GM12878 (cell line): ENCODE data around the gene LIMS2. TPM values are rescaled to one million over a fixed set of nuclear protein-coding genes. Genes with fewer than 3 reads are reported as not detected.

Experiments
- ATAC-seq: fragments of 200-7000 bp; cut with Tn5 transposase; 3 replicates; pipeline ENCODE4 v1.9.1; 2020; ENCODE audit warnings: mild to moderate bottlenecking, moderate library complexity
- BruUV-seq: library from RNA; stranded (reverse); fragments of 400-500 nt; replicated peaks from 2 replicates; lab custom pipeline; 2021; lab: Mats Ljungman, UMichigan
- CTCF ChIA-PET: fragments of 300-600 bp; sonication (Branson Sonifier 250); formaldehyde crosslinking; extraction: SDS; loops from one replicate; lab custom pipeline; 2021; ENCODE audit warnings: inconsistent platforms; lab: Yijun Ruan, JAX
- POLR2A ChIA-PET: fragments of 350-600 bp; formaldehyde crosslinking; extraction: SDS; loops from one replicate; lab custom pipeline; 2021; ENCODE audit warnings: inconsistent platforms; lab: Charles Lee
- RAD21 ChIA-PET: fragments of 300-600 bp; sonication (Branson Sonifier 250); formaldehyde crosslinking; loops from one replicate; lab custom pipeline; 2023; ENCODE audit warnings: antibody characterized with exemption; ENCODE audit not compliant: unreplicated experiment; lab: Charles Lee
- SMC1A ChIA-PET: fragments of 300-600 bp; sonication (Branson Sonifier 250); formaldehyde crosslinking; loops from one replicate; lab custom pipeline; 2023; ENCODE audit not compliant: unreplicated experiment, uncharacterized antibody; lab: Charles Lee
- DNase-seq: peaks from one replicate; pipeline ENCODE4 v3.0.0-alpha.2; 2011; ENCODE audit warnings: low read depth, low spot score
- FAIRE-seq: peaks from 3 replicates; lab custom pipeline; 2011; peaks lifted over from hg19 to GRCh38; lab: Jason Lieb, UNC
- H2AFZ ChIP-seq: 2 replicates; pipeline ENCODE4 v1.6.0; 2011; ENCODE audit warnings: low read depth, low read length, control low read depth; ENCODE audit not compliant: control insufficient read depth
- H3K27ac ChIP-seq: 2 replicates; pipeline ENCODE4 v1.5.1; 2011; ENCODE audit warnings: control low read depth; ENCODE audit not compliant: control insufficient read depth, insufficient read depth
- H3K27me3 ChIP-seq, 2 experiments: replicated peaks in 1 of 2; 2 replicates each; pipeline versions ENCODE4 v1.6.0 to v1.6.1; 2011; ENCODE audit warnings: low read length in 1 of 2; ENCODE audit not compliant: control insufficient read depth in 2 of 2, insufficient read depth in 2 of 2
- H3K36me3 ChIP-seq, 2 experiments: 2 replicates each; pipeline ENCODE4 v1.5.1; 2011; ENCODE audit warnings: low read length in 1 of 2; ENCODE audit not compliant: control insufficient read depth in 2 of 2, insufficient read depth in 2 of 2
- H3K4me1 ChIP-seq: 2 replicates; pipeline ENCODE4 v1.6.1; 2011; ENCODE audit warnings: mild to moderate bottlenecking, low read length, moderate library complexity, mixed read lengths; ENCODE audit not compliant: control insufficient read depth, insufficient read depth
- H3K4me2 ChIP-seq: 2 replicates; pipeline ENCODE4 v1.6.0; 2011; ENCODE audit warnings: control low read depth; ENCODE audit not compliant: control insufficient read depth, insufficient read depth
- H3K4me3 ChIP-seq: fragments of 200-600 bp; sonication (generic); 2 replicates; pipeline ENCODE4 v1.5.1; 2016
- H3K79me2 ChIP-seq: 2 replicates; pipeline ENCODE4 v1.6.0; 2011; ENCODE audit warnings: low read length; ENCODE audit not compliant: control insufficient read depth, insufficient read depth
- H3K9ac ChIP-seq: 2 replicates; pipeline ENCODE4 v1.8.0; 2011; ENCODE audit warnings: low read length, control low read depth, mixed read lengths; ENCODE audit not compliant: control insufficient read depth, insufficient read depth
- H3K9me3 ChIP-seq: replicated peaks from 3 replicates; pipeline ENCODE4 v1.5.1; 2011; ENCODE audit warnings: mild to moderate bottlenecking, low read length; ENCODE audit not compliant: control insufficient read depth, insufficient read depth
- H4K20me1 ChIP-seq: 2 replicates; pipeline ENCODE4 v1.6.0; 2011; ENCODE audit not compliant: control insufficient read depth, insufficient read depth
- ASH2L ChIP-seq: fragments of 300-600, 200-600 bp; sonication (generic); IDR thresholded peaks from 2 replicates; pipeline ENCODE4 v1.6.1; 2017; ENCODE audit warnings: low read depth, mild to moderate bottlenecking, borderline replicate concordance
- BCL11A ChIP-seq: IDR thresholded peaks from 2 replicates; pipeline ENCODE4 v1.6.1; 2011; ENCODE audit warnings: low read depth, low read length
- BCLAF1 ChIP-seq: fragments of 450-650 bp; IDR thresholded peaks from 2 replicates; pipeline ENCODE4 v1.6.1; 2017; ENCODE audit warnings: antibody characterized with exemption, mild to moderate bottlenecking, moderate library complexity
- CBFB ChIP-seq: IDR thresholded peaks from 2 replicates; pipeline ENCODE4 v1.6.1; 2016; ENCODE audit warnings: antibody characterized with exemption, low read depth
- CHD1 ChIP-seq: IDR thresholded peaks from 2 replicates; pipeline ENCODE4 v1.6.1; 2012; ENCODE audit warnings: low read depth, low read length, improper control_type of control experiment
- E4F1 ChIP-seq: fragments of 450-650 bp; IDR thresholded peaks from 2 replicates; pipeline ENCODE4 v1.6.1; 2018; ENCODE audit warnings: borderline replicate concordance, mild to moderate bottlenecking; ENCODE audit not compliant: partially characterized antibody
- GATAD2B ChIP-seq: fragments of 450-650 bp; conservative IDR thresholded peaks from 2 replicates; pipeline ENCODE4 v1.6.1; 2017; ENCODE audit warnings: low read depth, mild to moderate bottlenecking, moderate library complexity
- MAX ChIP-seq: IDR thresholded peaks from 2 replicates; pipeline ENCODE4 v1.6.1; 2012; ENCODE audit warnings: low read depth, low read length, improper control_type of control experiment
- NFYB ChIP-seq: IDR thresholded peaks from 2 replicates; pipeline ENCODE4 v1.6.1; 2011; ENCODE audit warnings: low read depth, mild to moderate bottlenecking, low read length, improper control_type of control experiment, moderate library complexity; ENCODE audit not compliant: insufficient read depth
- NR2F1 ChIP-seq: fragments of 450-650 bp; conservative IDR thresholded peaks from 2 replicates; pipeline ENCODE4 v1.6.1; 2017; ENCODE audit warnings: mild to moderate bottlenecking
- PML ChIP-seq: IDR thresholded peaks from 2 replicates; pipeline ENCODE4 v1.6.1; 2012; ENCODE audit warnings: low read length, inconsistent platforms
- POLR2AphosphoS5 ChIP-seq: IDR thresholded peaks from 2 replicates; pipeline ENCODE4 v1.6.1; 2011; ENCODE audit warnings: mild to moderate bottlenecking, low read length, inconsistent platforms
- RB1 ChIP-seq: fragments of 450-650 bp; formaldehyde crosslinking; IDR thresholded peaks from 2 replicates; pipeline ENCODE4 v1.6.1; 2017; ENCODE audit warnings: mild to moderate bottlenecking, borderline replicate concordance
- SREBF1 ChIP-seq: IDR thresholded peaks from 2 replicates; pipeline ENCODE4 v1.6.1; 2012; ENCODE audit warnings: mild to moderate bottlenecking, low read length
- TCF12 ChIP-seq: IDR thresholded peaks from 2 replicates; pipeline ENCODE4 v1.6.1; 2011; ENCODE audit warnings: low read depth, mild to moderate bottlenecking, low read length
- ZNF207 ChIP-seq: fragments of 450-650 bp; IDR thresholded peaks from 2 replicates; pipeline ENCODE4 v1.6.1; 2014; ENCODE audit warnings: antibody characterized with exemption, mild to moderate bottlenecking, borderline replicate concordance
- ZNF24 ChIP-seq: fragments of 450-650 bp; IDR thresholded peaks from 2 replicates; pipeline ENCODE4 v1.6.1; 2017; ENCODE audit warnings: antibody characterized with exemption, mild to moderate bottlenecking
- WGBS: methylation state at CpG from one replicate; pipeline ENCODE4 v1.1.6; 2016; ENCODE audit warnings: low lambda C conversion rate; ENCODE audit not compliant: insufficient replicate concordance, insufficient coverage; ENCODE audit errors: missing lambda C conversion rate; 5-methylcytosine and 5-hydroxymethylcytosine counted together
- in situ Hi-C: fragments of 300-500 bp; cut with MboI; formaldehyde crosslinking; loops from 9 replicates; pipeline ENCODE4 v1.14.3; 2018; ENCODE audit warnings: mixed read lengths
- intact Hi-C: fragments of 100-400 bp; cut with micrococcal nuclease; formaldehyde crosslinking; loops from one replicate; pipeline ENCODE4 v1.14.2; 2022; ENCODE audit not compliant: unreplicated experiment
- polyA plus RNA-seq, 11 experiments: library from polyadenylated mRNA; depleted of rRNA in 4 of 11; unstranded in 6 of 11; stranded (reverse) in 5 of 11; fragments of >200 nt; fragmentation: Nextera tagmentation in 4 of 11; fragmentation: Illumina TruSeq in 1 of 11; extraction: Ambion mirVana in 4 of 11; extraction: Trizol in 1 of 11; gene quantifications; 1 replicate in 1 of 11; 2 replicates in 10 of 11; pipeline versions ENCODE4 v1.2.1 to v1.2.3, GENCODE V29; 2011 to 2016; ENCODE audit warnings: inconsistent platforms in 2 of 11, missing spikeins in 2 of 11, low read depth in 1 of 11
- total RNA-seq, 4 experiments: library from RNA; depleted of rRNA in 3 of 4; stranded (reverse); fragments of >200 nt in 3 of 4; fragmentation: Illumina TruSeq in 1 of 4; extraction: Trizol in 1 of 4; gene quantifications; 2 replicates each; pipeline versions ENCODE4 v1.2.1 to v1.2.3, GENCODE V29; 2013 to 2021

The LIMS2 gene
- total and polyA plus RNA-seq, 10 of the 15 experiments (the other 5 are each of a cell fraction or from before 2014, with no cell fraction given), result 0.06 to 0.81 (median 0.16) TPM; not detected in 2

- TF ChIP-seq BCLAF1 (peak; percentile 7; the same call in 1 of the 2 replicates), GATAD2B (peak; percentile 92), ZNF24 (0 out of 2 replicates have a peak, but pooled peaks have one; percentile 43), BCL11A (no peak), ZNF207 (no peak), MAX (0 out of 2 replicates have a peak, but pooled peaks have one; percentile 54)
- TF ChIP-seq, all 136 proteins: peak for 35
Measured at GRCh38 chr2:127701651-127702394, 26.5 kb upstream of the LIMS2 start (continued).

- no peaks in the 10 kb centered on the region for H3K27me3 ChIP-seq
- no TSS peak for BruUV-seq
- 1% methylated on average over 44 of the region's 44 CpGs for WGBS
- TF ChIP-seq NFYB (peak; percentile 86), E4F1 (peak; percentile 88), NR2F1 (no peak), TCF12 (peak; percentile 76; the same call in 1 of the 2 replicates), POLR2AphosphoS5 (peak; percentile 91), RB1 (no peak), SREBF1 (no peak), ASH2L (0 out of 2 replicates have a peak, but pooled peaks have one; percentile 14), PML (peak; percentile 88), CHD1 (0 out of 2 replicates have a peak, but pooled peaks have one; percentile 2), CBFB (peak; percentile 83)
Measured at GRCh38 chr2:127701193-127701650, 25.9 kb upstream of the LIMS2 start, which contains the start of gene SFT2D3. TSS of gene SFT2D3 (plus strand) at chr2:127701497. CDS start at chr2:127701529, 32 bp downstream.

More at GRCh38 chr2:127701193-127701650, 25.9 kb upstream of the LIMS2 start, which contains the start of gene SFT2D3:
- FAIRE-seq (no peak), ATAC-seq (peak; percentile 84), DNase-seq (peak; percentile 75)
- ChIA-PET CTCF (no interaction called here), SMC1A (interaction anchor here (1.1 to 3.2 kb wide), 4 partner anchors 30 to 110 kb away, joined by 3 to 12 read pairs (median 4); partner anchors contain the start of gene WDR33), RAD21 (interaction anchor here (0.6 to 5.7 kb wide), 8 partner anchors 33 to 183 kb away, joined by 3 to 53 read pairs (median 8); partner anchors contain the start of gene WDR33), POLR2A (interaction anchor here (0.6 to 2.1 kb wide), 5 partner anchors 33 to 392 kb away, joined by 3 to 9 read pairs (median 3); no protein-coding TSS in a partner anchor)
- peaks cover 9% of the 10 kb centered on the region for H3K4me1 ChIP-seq
- peak within 1 kb of the TSS; percentile 93 for H3K4me2 ChIP-seq
- H3K36me3 ChIP-seq, result peaks cover 3 to 7% of the 10 kb centered on the region in 2 experiments; a peak in 2 of 4 replicates
- peaks cover 21% of the 10 kb centered on the region for H3K79me2 ChIP-seq
- intact Hi-C loops (loop anchor here (1.0 to 5.0 kb wide), 8 partner anchors 41 to 390 kb away; partner anchors contain the start of genes IWS1, POLR2D, SAP130 and UGGT1), in situ Hi-C loops (no loop called here)
- H3K4me3 ChIP-seq, result peak within 1 kb of the TSS; percentile 71
- peak within 1 kb of the TSS; percentile 73 for H2AFZ ChIP-seq
- peak within 1 kb of the TSS; percentile 96 for H3K9ac ChIP-seq
- H3K27ac ChIP-seq, result peak within 1 kb of the TSS; percentile 99
- H4K20me1 ChIP-seq, result no peaks in the 10 kb centered on the region
- H3K9me3 ChIP-seq, result no peaks in the 10 kb centered on the region
